ENCODE measurements around the gene LRMDA. TPM values are rescaled to one million over a fixed set of nuclear protein-coding genes. Genes with fewer than 3 reads are reported as not detected.

The LRMDA gene
- total and polyA plus RNA-seq, 2 of the 8 experiments (the other 6 are each of a cell fraction or from before 2014, with no cell fraction given): 0.86 to 2.8 TPM

GRCh38 chr10:76129213-76129612, 697.8 kb downstream of the LRMDA start (continued):
- TF ChIP-seq TCF12 (IDR thresholded peaks at IDR 0.05; ENCODE audit: low read depth, low read length) (no peak), SRF (IDR thresholded peaks at IDR 0.05; ENCODE audit: low read depth, low read length) (no peak), FOSL1 (IDR thresholded peaks at IDR 0.05; ENCODE audit: insufficient read depth, low read depth, low read length) (no peak), JUND (IDR thresholded peaks at IDR 0.05; ENCODE audit: low read length) (no peak), KDM4A (IDR thresholded peaks at IDR 0.05; ENCODE audit: low read depth, low read length, severe bottlenecking) (no peak), SIX5 (IDR thresholded peaks at IDR 0.05; ENCODE audit: low read depth, low read length) (no peak), RAD21 (IDR thresholded peaks at IDR 0.05 in 1 of 2, conservative IDR thresholded peaks at IDR 0.05 in 1 of 2; ENCODE audit: low read depth in 2 of 2, low read length in 2 of 2) (no peak), CHD2 (IDR thresholded peaks at IDR 0.05; ENCODE audit: low read length) (no peak)
